NCI-H2029 treated with DMSO at 0.1 percent for 48 hours (cell line): ENCODE results near the gene TRPM1.

ENCODE experiments used
- DNase-seq: peaks from one replicate; lab custom pipeline; 2025; lab: John Stamatoyannopoulos, UW

The TRPM1 gene

DNA sequence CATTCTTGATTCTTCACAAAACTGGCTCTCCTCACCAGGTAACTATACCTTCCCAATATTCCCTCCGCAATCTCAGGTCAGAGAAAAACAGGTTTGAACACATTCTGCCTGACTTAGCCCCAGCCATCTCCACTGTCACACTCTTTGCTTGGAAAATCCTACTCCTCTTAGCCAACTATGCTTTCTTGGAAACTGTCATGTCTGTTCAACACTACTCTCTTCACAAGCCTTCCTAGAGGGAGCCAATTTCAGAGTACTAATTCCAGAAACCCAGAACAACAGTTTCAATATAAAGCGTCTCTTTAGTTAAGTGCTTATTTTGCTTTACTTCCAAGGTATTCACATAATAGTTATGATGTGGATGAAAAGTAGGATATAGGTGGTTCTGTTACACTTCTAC is 131.8 kb downstream of the TRPM1 start:
- DNase-seq: no peak

GRCh38 chr15:30963681-30964080 is 137.8 kb downstream of the TRPM1 start:
- DNase-seq: no peak

GRCh38 chr15:30962659-30963058 is 138.9 kb downstream of the TRPM1 start:
- no peak for DNase-seq

DNA sequence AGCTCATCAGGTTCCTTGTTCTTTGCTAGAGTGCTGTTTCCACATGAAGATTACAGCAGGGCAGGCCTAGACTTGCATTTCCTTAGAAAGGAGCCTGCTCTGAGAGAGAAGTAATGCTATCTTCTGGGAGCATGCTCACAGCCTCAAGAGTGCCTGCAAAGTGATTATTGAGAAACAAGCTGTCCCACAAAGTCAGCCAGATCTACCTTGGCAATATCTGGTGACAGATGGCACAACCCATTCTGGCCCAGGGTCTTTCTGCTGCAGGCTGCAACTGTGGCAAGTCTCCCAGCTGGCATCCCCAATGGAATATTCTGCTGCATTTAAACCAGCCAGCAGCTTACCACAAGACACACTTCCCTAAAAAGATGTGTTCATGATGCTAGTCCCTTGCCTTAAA is 139.4 kb downstream of the TRPM1 start:
- DNase-seq: no peak

DNA sequence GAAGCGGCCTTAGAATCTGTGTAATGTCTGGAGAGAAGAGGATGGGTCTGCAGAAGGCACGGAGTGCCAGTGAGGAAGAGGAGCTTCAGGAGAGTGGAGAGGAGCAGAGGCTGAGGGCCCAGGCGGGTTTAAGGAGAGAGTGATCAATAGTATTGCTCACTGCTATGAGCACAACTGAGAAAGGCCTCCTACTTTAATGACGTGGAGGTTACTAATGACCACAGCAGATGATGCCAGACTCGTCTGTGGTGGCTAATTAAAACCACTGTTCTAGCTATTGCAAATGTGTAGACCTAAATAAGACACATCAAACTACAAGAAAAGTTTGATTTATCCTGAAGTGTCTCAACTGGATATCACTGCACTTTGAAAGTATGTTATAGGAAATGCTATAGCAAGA is 143.3 kb downstream of the TRPM1 start:
- DNase-seq: no peak

DNA sequence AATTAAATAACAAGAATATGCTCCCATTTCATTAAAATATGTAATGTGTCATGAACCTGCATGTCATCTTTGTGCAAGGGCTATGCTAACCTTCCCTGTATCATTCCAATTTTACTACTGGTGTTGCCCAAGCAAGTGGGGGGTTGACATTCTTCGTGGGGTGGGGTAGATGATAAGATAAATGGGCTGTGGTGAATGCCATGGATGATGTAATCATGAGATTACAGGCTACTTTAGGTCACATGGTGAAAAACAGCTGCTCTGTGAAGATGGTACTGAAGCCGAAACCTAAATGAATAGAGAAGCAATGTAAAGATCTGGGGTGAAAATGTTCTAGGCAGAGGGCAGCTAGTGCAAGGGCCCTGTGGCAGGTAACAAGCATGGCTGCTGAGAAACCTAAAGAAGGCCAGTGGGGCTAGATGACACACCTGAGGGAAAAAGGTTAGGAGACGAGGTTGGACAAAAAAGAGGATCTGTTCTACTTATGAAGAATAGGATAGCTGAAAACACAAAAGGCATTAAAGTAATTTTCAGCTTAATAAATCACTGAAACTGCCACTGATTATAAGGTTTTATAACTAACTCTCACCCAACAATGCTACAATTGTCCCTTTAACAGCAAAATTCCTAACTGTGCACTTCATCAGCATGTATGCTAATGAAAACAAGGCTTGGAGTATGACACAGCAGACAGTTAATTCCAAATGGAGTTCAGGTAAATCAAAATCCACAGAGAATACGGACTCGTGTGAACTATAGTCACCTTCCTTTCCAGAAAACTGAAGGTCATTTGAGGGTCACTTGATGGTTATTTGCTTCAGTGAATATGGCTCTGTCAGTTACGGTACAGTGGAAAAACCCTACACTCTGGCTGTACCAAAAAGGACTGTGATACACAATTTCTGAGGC is 145.1 kb downstream of the TRPM1 start:
- DNase-seq: no peak

DNA sequence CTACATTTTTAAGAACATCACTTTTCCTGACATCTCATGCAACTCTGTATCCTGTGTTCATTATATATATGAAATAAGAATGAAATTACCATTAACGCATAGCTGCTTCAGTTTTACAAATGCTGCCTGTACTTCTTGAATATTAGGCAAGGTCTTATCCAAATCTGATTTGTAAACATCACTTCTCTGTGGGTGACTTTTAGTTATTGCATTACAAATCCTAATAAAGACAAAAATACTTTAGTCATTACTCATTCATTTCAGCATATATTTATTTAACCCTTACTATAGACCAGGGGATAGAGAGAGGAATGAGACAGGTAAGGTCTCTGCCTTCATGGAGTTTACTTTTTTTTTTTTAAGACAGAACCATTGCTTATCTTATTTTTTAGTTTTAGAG is 146.9 kb downstream of the TRPM1 start:
- no peak for DNase-seq

DNA sequence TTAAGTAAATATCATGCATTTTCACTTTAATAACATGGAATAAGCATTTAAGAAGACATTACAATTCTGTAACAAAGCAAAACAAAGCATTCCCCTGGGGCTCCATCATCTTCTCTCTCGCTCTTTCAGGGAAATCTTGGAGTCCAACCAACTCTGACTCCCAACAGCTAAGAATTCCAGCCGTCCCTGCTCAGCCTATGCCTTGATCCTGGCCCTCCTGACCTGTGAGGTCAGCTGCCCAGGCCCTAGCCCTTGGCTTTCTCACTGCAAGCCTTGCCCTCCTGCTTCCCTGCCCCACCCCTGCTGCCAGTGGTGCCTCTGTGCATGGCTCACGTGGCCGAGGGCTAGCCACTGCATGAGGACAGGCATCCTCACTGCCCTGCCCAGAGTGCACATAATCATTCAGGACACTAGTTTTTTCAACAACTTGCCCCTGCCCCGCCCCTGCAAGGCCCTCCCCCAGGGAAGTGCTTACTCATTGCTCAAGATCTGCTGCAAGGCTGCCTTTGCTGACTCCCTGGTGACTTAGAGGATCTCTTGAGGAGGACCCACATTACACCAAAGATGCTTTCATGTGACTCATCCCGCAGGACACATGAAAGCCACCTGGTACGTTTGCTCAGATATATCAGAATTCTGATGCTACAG is 147.7 kb downstream of the TRPM1 start:
- no peak for DNase-seq

- DNase-seq: no peak
These were observed 148.3 kb downstream of the TRPM1 start for GRCh38 chr15:30953183-30953582.
